NCI-H2196 (cell line): ENCODE measurements around the gene FRA10AC1.

ENCODE experiments used
- DNase-seq: peaks from one replicate; lab custom pipeline; 2025; ENCODE audit not compliant: unreplicated experiment; lab: John Stamatoyannopoulos, UW

The FRA10AC1 gene

GRCh38 chr10:93702210-93703001, at the start of gene FRA10AC1:
FRA10AC1 (minus strand) TSS chr10:93702592; CDS start chr10:93700106, 2,486 bp downstream.
- peak; percentile 63 for DNase-seq

GRCh38 chr10:93751832-93752231, 49.4 kb upstream of the FRA10AC1 start:
- no peak for DNase-seq

GRCh38 chr10:93751124-93751523, 48.7 kb upstream of the FRA10AC1 start:
- no peak for DNase-seq

- DNase-seq, result no peak
Measured at GRCh38 chr10:93749218-93749799, 46.9 kb upstream of the FRA10AC1 start.

- DNase-seq, result no peak
Measured at GRCh38 chr10:93746844-93747284, 44.5 kb upstream of the FRA10AC1 start.

GRCh38 chr10:93745408-93746065, 43.1 kb upstream of the FRA10AC1 start:
- no peak for DNase-seq

- no peak for DNase-seq
Measured at GRCh38 chr10:93742633-93743349, 40.4 kb upstream of the FRA10AC1 start.

- DNase-seq, result no peak
Measured at GRCh38 chr10:93741367-93741766, 39.0 kb upstream of the FRA10AC1 start.

GRCh38 chr10:93726024-93726423, 23.6 kb upstream of the FRA10AC1 start:
- DNase-seq, result no peak

- no peak for DNase-seq
Measured at GRCh38 chr10:93723153-93723552, 20.8 kb upstream of the FRA10AC1 start.

- no peak for DNase-seq
Measured at GRCh38 chr10:93722550-93722949, 20.2 kb upstream of the FRA10AC1 start.

GRCh38 chr10:93719901-93720300, 17.5 kb upstream of the FRA10AC1 start:
- no peak for DNase-seq

- DNase-seq, result no peak
Measured at GRCh38 chr10:93718937-93719725, 16.7 kb upstream of the FRA10AC1 start.

- DNase-seq, result no peak
Measured at GRCh38 chr10:93716766-93717165, 14.4 kb upstream of the FRA10AC1 start.

- no peak for DNase-seq
Measured at GRCh38 chr10:93715345-93715744, 13.0 kb upstream of the FRA10AC1 start.

GRCh38 chr10:93712593-93712992, 10.2 kb upstream of the FRA10AC1 start:
- no peak for DNase-seq

- no peak for DNase-seq
Measured at GRCh38 chr10:93711891-93712290, 9.5 kb upstream of the FRA10AC1 start.

GRCh38 chr10:93710333-93710909, 8.0 kb upstream of the FRA10AC1 start:
- DNase-seq, result no peak

- DNase-seq, result no peak
Measured at GRCh38 chr10:93707623-93708022, 5.2 kb upstream of the FRA10AC1 start.

GRCh38 chr10:93704451-93704850, 2.1 kb upstream of the FRA10AC1 start:
- no peak for DNase-seq
